TTC549 (cell line): ENCODE results near the gene KIF23.
A peak's percentile ranks its signal among the peaks of the same experiment; 100 is the strongest.
"Not testable (repeated sequence)": the region's sequence is repeated elsewhere in the genome, so short reads cannot be mapped to it uniquely, and the experiment has no call there.

Source experiments
- FAIRE-seq: peaks from 2 replicates; lab custom pipeline; 2012; peaks lifted over from hg19 to GRCh38; lab: Jason Lieb, UNC

KIF23 gene

DNA sequence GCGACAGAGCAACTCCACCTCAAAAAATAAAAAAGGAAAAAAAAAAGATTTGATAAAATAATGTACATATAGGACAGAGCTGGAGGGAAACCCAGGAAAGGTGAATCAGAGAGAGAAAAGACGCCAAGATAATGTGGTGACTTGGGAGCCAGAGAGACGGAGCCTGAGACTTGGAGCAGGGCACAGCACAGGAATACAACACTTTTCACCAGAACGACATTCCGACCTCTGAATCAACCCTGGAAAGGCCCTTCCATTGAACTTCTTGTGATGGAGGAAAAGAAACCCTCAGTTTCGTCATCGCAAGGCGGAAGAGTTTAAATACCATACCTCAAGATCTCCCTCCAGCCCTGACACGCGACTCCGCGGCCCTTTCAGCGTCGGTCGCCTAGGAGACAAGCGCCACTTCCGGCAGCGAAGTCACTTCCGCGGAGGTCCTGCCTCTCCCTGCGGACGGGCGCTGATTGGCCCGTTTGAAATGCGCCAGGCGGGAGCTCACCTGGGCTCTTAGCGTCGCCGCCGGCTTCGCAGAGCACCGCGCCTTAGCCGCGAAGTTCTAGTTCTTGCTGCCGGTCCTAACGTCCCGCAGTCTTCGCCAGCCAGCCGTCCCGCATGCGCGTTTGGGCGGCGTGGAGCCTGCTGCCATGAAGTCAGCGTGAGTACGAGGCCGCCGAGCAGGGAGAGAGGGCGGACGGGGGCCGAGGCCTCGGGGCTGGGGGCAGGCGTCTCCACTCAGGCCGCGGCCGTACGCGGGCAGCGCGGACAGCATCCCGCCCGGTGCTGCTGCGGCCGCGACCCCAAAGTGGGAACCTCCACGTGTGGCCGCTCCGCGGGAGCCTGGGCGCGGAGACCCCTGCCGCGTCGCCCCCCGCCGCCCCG is at the start of gene KIF23:
Gene KIF23 (plus strand): TSS at position 528 of the 879 bp plus-strand sequence. CDS start 117 bp downstream, at position 645.
- peak; percentile 41 for FAIRE-seq

DNA sequence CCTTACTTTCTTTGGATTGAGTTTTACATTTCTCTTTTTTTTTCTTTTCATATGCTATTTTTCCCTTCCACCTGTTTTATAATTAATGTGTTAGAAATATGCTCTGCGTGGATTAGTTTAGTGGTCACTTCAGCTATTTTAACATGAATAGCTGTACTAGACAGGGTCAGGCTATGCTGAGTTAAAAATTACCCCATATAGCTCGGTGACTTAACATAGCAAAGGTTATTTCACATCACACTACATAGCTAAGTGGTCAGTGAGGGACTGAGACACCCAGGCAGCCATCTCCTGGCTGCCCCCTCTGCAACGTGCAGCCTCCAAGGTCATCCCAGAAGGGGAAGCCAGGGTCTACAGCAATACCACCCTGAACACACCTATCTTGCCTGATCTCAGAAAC is 46.9 kb upstream of the KIF23 start:
- no peak for FAIRE-seq

DNA sequence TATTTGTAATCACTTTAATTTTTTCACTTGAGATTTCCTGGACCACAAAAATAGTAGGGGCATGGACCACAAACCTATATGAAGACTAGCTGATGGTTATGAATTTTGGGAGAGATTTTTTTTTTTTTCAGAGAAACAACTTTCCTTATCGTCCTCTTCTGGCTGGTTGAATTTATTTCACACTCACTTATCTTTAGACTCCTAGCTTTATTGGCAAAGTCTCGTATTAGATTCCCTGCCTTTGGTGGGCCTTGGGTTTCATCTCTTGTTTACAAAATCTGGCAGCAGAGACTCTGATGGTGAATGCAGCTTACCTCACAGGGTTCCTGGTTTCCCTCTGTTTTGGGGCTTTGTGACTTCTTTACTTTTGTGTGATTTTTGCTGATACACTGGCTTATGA is 44.5 kb upstream of the KIF23 start:
- FAIRE-seq: no peak

DNA sequence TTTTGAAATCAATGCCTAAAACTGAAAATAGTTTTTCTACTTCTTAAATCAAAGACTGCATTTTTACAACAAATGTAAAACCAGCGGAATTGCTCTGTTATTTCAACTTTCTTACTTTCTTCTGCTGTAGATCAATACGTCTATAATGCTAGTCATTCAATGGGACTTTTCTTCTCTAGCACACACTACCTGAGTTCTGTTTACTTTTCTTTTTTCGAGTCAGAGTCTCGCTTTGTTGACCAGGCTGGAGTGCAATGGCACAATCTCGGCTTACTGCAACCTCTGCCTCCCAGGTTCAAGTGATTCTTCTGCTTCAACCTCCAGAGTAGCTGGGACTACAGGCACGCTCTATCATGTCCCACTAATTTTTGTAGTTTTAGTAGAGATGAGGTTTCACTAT is 40.7 kb upstream of the KIF23 start:
- FAIRE-seq: no peak

DNA sequence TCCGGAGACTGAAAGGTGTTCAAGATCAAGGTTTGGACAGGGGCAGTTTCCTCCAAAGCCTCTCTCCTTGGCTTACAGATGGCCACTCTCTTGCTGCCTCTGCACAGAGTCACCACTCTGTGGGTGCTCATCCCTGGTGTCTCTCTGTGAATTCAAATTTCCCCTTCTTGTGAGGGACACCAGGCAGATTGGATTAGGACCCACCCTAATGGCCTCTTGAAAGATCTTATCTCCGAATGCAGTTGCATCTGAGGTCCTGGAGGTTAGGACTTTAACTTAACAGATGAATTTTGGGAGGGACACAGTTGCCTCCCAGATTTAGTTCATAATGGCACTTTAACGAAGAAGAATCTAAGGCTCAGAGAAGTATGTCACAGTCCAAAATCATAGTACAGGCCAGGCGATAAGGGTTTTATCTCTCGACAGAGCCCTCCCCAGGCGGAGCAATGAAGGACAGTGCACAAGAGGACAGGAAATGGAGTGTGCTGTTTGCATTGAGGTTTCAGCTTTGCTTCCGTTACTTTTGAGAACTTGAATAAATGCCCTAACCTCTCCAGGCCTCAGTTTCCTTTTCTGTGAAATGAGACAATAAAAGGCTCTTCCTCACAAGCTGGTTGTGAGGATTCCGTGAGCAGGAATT is 38.9 kb upstream of the KIF23 start:
- FAIRE-seq: no peak

DNA sequence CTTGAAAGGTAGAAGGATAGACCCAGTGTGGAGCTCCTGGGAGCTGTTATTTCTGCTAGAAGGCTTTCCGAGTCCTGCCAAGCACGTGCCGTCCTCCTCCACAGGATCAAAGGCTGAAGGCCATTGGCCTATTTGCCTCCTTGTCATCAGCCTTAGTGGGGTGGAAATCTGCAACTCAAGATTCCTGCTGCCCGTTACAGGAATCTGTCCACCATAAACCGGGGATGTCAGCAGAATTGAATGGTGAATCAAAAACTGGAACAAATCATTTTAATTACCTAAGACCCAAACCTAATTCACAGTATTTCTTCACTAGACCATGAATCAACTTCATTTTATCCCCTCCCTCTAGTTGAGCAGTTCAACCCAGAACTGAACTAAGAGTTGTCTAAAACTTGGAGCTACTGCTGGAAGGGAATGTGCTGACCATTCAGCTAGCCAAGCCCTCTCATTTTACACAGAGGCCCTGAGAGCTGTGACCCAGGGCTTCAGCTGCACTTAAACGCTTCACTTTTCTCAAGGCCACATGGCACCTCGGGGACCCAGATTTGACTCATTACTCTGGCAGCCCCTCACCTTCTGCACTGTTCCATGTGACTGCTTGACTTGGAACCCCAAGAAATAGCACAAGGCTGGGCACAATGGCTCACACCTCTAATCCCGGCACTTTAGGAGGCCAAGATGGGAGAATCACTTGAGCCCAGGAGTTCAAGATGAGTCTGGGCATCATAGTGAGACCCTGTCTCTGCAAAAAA is 36.8 kb upstream of the KIF23 start:
- no peak for FAIRE-seq

DNA sequence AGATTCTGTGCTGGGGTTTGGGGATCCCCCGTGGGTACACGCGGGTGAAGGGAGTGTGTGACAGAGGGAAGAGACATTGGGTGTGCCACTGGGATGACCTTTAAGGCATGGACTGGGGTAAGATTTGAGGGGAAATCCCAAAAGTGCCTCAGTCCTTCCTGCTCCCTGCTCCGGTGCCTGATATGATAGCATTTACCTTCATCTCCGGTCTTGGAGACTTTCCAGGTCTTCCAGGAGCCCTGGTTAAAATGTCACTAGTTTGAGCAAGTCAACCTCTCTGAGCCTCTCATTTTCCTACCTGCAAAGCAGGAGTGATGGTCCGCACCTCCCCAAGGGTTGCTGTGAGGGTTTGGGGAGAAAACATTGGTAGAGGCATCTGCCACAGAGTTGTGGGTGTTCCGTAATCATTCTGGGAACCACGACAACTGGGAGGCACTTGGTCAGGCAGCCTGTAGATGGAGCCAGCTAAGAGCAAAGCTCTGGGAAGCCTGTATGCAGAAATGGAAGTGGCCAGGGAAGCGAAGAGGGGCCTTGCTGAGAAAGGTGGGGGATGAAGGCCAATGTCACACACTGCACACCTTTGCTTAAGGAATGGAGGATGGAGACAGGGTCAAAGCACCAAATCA is 33.9 kb upstream of the KIF23 start:
- FAIRE-seq: no peak

DNA sequence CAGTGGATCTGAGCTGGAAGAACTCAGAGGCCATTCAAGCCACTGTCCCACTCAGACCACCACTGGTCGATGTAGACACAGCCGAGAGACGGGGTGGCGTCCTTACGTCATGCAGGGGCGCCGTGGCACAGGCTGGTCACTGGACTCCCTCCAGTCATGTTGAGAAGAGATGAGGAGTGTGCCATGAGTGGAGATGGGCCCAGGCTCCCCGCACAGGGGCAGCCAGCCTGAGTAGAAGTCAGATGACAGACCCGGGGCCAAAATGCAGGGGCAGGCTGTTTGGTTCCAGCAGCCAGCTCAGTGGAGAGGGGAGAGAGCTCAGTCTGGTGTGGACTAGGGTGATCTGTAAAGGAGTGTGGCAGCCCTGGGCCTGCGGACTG is 33.4 kb upstream of the KIF23 start:
- no peak for FAIRE-seq

DNA sequence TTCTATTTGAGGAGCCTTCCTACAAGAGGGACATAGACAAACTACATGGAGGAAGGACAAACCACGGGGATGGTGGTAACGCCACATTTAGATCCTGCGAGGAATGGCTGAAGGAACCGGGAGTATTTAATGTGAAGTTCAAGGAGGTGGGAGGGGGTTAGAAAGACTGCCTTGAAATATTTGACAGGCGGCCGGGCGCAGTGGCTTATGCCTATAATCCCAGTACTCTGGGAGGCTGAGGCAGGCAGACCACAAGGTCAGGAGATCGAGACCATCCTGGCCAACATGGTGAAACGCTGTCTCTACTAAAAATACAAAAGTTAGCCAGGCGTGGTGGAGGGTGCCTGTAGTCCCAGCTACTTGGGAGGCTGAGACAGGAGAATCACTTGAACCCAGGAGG is 32.0 kb upstream of the KIF23 start:
- not testable (repeated sequence) for FAIRE-seq

DNA sequence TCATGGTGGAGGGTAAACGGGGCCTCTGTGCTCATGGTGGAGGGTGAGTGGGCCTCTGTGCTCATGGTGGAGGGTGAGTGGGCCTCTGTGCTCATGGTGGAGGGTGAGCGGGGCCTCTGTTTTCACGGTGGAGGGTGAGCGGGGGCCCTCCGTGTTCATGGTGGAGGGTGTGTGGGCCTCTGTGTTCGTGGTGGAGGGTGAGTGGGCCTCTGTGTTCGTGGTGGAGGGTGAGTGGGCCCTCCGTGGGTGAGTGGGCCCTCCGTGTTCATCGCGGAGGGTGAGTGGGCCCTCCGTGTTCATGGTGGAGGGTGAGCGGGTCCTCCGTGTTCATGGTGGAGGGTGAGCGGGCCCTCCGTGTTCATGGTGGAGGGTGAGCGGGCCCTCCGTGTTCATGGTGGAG is 30.1 kb upstream of the KIF23 start:
- not testable (repeated sequence) for FAIRE-seq

DNA sequence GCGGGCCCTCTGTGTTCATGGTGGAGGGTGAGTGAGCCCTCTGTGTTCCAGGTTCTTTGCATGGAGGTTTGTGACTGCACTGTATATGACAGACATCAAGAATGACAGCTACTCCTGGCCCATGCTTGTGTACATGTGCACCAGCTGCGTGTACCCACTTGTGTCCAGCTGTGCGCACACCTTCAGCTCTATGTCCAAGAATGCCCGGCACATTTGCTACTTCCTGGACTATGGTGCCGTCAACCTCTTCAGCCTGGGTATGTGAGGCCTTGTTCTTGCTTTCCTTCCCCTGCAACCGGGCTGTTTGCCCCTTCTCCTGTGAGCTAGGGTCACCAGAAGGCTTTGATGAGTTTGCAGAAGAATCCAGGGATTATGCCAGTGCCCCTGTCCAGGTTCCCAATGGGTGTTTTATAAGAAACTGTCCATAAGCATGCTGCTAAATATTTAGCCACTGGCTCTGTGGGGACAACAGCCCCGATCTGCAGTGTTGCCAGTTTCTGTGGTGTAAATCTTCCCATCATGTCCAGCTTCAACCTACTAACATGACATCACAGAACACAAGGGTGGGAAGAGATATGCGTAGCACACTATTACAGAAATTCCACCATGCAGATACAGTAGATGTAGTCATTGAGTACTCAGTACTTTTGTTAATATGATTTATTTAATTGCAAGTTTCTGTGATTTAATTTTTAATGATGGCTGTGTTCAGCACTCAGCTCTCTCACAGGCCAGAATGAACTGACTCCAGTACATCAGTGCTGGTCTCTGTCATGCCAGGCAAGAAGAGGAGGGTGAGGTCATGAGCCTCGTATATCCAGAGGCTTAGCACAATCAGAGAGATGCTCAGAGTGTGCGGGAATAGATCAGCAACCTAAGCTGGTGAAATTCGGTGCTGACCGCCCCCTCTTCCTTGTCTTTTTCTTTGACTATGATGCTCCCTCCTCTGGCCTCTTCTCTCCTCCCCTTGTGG is 29.2 kb upstream of the KIF23 start:
- FAIRE-seq: no peak

DNA sequence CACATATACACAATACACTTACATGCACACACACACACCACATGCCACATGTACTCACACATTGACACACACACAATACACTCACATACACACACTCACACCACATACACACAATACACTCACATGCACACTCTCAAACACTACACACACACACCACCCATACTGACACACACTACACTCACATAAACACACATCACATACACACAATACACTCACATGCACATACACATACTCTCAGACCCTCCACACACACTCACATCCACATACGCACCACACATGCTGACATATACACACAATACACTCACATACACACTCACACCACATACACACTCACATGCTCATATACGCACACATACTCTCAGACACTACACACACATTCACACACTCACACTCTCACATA is 28.3 kb upstream of the KIF23 start:
- FAIRE-seq: no peak

DNA sequence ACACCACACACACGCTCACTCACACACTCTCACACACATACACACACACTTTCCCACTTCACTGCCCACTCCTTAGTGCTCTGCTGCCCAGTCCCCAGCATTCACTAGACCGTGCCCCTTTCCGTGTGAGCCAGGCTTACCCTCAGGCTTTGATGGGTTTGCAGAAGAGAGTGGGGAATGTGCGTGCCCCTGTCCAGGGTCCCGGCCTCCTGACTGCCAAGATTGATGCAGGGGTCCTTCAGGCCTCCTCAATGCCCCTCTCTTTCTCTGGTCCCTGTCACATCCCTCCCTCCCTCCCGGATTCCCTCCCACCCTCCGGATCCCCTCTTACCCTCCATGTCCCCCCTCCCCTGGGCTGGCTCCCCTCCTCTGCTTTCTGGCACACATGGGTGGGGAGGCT is 27.9 kb upstream of the KIF23 start:
- no peak for FAIRE-seq

DNA sequence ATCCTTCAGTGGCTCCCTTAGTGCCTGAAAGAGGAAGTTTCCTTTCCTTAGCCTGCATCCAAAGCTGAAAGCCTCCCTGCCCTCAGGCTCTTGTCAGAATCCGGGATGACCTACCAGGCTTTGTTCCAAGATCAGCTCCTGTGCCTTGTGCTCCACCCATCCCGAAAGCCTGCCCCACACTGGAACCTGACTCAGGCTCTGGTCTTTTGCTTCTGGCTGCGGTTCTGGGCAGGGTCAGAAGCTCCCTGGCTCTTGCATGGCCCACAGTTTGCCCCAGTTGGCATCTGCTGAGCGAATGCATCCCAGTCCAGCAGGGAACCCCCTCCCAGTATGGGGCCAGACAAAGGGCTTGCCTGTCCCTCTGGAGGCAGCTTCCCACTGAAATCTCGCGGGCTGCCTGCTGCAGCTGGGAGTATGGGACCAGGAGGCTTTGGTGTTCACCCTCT is 25.9 kb upstream of the KIF23 start:
- no peak for FAIRE-seq

DNA sequence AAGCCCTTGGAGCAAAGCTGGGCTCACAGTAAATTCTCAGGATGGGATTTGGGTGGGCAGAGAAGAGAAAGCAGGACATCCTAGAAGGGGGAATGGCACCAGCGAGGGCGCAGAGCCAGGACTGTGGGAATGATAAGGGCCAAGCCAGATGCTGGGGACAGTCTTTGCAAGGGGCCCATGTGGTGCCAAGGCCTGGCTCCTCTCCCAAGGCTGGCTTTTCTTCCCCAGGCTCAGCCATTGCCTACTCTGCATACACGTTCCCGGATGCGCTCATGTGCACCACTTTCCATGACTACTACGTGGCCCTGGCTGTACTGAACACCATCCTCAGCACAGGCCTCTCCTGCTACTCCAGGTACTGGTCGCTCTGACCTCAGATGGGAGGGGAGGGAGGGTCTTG is 24.7 kb upstream of the KIF23 start:
- FAIRE-seq: no peak

DNA sequence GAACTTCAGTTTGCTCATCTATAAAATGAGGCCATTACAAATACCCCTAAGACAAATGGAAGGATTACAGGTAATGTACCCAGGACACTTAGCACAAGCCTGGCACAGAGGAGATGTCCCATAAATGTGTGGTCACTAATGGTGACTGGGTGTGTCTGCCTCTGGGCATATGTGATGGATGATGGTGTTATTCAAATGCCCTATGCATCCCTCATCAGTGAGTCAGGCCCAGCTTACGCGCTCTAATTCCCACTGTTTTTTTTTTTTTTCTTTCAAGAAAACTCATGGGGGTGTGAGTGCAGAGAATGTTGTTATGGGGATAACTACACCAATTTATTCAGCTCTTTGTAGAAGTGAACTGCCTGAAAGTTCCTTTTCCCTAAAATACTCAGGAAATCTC is 23.6 kb upstream of the KIF23 start:
- no peak for FAIRE-seq

DNA sequence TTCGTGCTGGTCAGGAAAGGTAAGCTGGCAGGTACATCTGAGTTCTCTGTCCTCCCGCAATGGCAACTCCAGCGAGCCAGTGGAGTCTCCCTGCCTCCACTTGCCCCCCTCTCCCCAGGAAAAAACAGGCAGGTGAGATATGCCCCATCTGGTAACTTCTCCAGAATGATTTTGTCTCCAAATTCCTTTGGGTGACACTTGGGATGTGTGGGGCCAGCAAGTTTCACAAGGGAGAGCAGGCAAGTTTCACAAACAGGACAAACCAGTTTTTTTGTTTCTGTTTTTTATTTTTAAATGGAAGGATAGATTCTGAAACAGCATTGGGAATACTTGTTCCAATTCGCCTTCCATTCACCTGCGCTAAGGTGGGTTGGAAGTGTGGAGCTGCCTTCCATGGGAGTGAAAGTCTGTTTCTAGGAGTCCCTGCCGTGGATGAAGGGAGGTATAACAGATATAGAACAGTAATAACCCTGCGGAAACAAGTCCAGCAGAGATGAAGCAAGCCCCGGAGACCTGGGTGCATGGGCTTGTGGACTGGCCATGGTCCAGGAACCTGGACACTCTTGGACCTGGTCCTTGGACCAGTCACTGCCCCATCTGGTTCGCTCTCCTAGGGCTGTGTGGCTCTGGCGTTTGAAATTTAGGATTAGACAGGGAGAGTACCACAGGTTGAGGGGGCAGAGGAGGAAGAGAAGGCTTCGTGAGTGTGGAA is 22.9 kb upstream of the KIF23 start:
- no peak for FAIRE-seq

DNA sequence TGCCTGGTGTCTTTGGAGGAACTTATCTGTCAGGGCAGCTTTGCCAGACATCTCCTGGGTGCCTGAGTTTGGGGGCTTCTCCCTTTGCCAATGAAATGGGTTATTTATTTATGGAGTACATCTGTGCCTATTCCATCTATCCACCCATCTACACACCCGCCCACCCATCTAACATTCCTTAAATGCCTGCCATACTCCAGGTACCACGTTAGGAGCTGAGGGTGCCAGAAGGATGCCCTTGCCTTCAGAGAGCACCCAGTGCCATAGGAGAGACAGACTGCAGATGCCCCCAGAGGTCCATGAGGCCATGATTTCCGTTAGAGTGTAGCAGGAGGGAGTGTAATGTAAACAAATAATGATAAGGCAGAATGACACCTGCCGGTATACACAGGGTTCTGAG is 21.8 kb upstream of the KIF23 start:
- FAIRE-seq: no peak

DNA sequence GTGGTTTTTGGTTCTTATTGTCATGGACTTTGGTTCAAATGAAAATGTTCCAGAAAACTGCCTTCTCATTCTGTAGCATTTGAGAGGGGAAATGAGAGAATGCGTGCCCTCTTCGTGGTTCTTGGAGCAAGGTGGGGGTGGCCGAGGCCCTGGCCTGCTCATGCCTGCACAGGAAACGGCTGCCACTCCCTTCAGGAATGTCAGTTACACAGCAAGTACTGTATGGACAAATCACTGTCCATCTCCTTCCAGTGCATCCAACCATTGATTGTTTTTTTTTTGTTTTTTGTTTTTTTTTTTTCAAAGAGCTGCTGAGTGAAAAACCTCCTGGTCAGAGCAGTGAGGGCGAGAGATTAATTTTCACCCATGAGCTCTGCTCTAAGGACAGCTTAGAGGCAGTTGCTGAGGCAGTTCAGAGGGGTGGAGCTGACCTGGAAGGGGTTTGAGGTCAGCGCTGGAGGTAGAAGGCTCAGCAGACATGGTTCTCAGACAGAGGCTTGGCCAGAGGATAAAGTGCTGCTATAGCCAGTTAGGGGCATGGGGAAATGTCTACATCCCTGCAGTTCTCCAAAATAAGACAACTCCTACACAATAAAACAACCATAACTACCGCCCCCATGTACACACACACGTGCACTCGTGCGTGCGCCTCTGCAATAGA is 20.2 kb upstream of the KIF23 start:
- no peak for FAIRE-seq
